Adrenal gland (tissue), 12 donors: ENCODE data around the gene LPIN1. TPM values are rescaled to one million over a fixed set of nuclear protein-coding genes. Genes with fewer than 3 reads are reported as not detected.

Experiments used
- DNase-seq, 7 donors: peaks; one replicate each; pipeline ENCODE4 v3.0.0-alpha.2; 2019 to 2020
- H3K27ac ChIP-seq, 5 donors: fragments of 200-600 bp; sonication (generic) in 4 of 5; 1 replicate in 3 of 5; 2 replicates in 2 of 5; pipeline versions ENCODE4 v1.5.1 to v1.8.0; 2016 to 2020; ENCODE audit warnings: mild to moderate bottlenecking in 1 of 5
- H3K27me3 ChIP-seq: fragments of 200-600 bp; 2 replicates; pipeline ENCODE4 v1.8.0; 2021
- H3K36me3 ChIP-seq, 2 donors: fragments of 200-600 bp; replicated peaks in 1 of 2; 1 replicate in 1 of 2; 2 replicates in 1 of 2; pipeline versions ENCODE4 v1.5.1 to v1.8.0; 2018 to 2022
- H3K4me1 ChIP-seq, 2 donors: fragments of 200-600 bp; replicated peaks in 1 of 2; 1 replicate in 1 of 2; 2 replicates in 1 of 2; pipeline versions ENCODE4 v1.5.1 to v1.8.0; 2018 to 2021
- H3K4me3 ChIP-seq, 4 donors: fragments of 200-600 bp; sonication (generic) in 3 of 4; one replicate each; pipeline ENCODE4 v1.5.1; 2016 to 2018
- H3K9me3 ChIP-seq, 3 donors: fragments of 200-600 bp; sonication (generic) in 1 of 3; replicated peaks in 1 of 3; 1 replicate in 2 of 3; 2 replicates in 1 of 3; pipeline versions ENCODE4 v1.5.1 to v1.8.0; 2016 to 2021
- POLR2A ChIP-seq, 2 donors: fragments of 450-650 bp; IDR thresholded peaks; one replicate each; pipeline ENCODE4 v1.6.1; 2017; ENCODE audit warnings: antibody characterized with exemption in 2 of 2, mild to moderate bottlenecking in 2 of 2, moderate library complexity in 1 of 2
- WGBS, 4 donors: extraction: QIAGEN DNeasy Blood & Tissue Kit in 2 of 4; methylation state at CpG; one replicate each; pipeline versions ENCODE4 v1.1.5 to v1.1.7; 2013 to 2017; 5-methylcytosine and 5-hydroxymethylcytosine counted together
- intact Hi-C, 2 donors: fragments of 100-400 bp; cut with DNase I; formaldehyde crosslinking; loops; one replicate each; pipeline versions ENCODE4 v1.14.1 to v1.15.0; 2022 to 2023
- polyA plus RNA-seq, 3 donors: library from polyadenylated mRNA; stranded (reverse); fragments of 200-250 nt in 2 of 3; fragments of 350-450 nt in 1 of 3; fragmentation: Illumina TruSeq in 1 of 3; extraction: RNeasy Lipid Tissue Mini Kit (QIAGEN cat#74804) in 1 of 3; gene quantifications; one replicate each; pipeline ENCODE4 v1.2.3, GENCODE V29; 2013 to 2014
- total RNA-seq, 9 donors: library from RNA; depleted of rRNA in 4 of 9; stranded (reverse); fragments of >200 nt in 4 of 9; fragments of 120-200 nt in 1 of 9; fragmentation: NEBNext Ultra II Directional in 1 of 9; extraction: Animal tissue kit (Norgen Biotek cat#: 25700) in 1 of 9; gene quantifications; one replicate each; pipeline versions ENCODE4 v1.1.0 to v1.2.4, GENCODE V29; 2013 to 2023
- TF ChIP-seq, protein P1 (sequence below), 6 experiments: fragments of 450-650 bp in 4 of 6; fragments of 200-600 bp in 2 of 6; sonication (generic) in 1 of 6; IDR thresholded peaks; 1 replicate in 5 of 6; 2 replicates in 1 of 6; pipeline versions ENCODE4 v1.5.1 to v1.8.0; 2016 to 2021; ENCODE audit warnings: antibody characterized with exemption in 6 of 6, mild to moderate bottlenecking in 2 of 6, moderate library complexity in 1 of 6
- donor health status: healthy with polysubstance abuse.
- donor health status: Bipolar disorder and iron deficiency.
- donor health status: DM: yes; HTN: yes; CAD: no.
- donor health status: DM: no; HTN: no; CAD: no.
- donor health status: DM: no; HTN: no; CAD: no.
- donor health status: DM: yes; HTN: yes; CAD: no.

The LPIN1 gene
- total and polyA plus RNA-seq, 12 donors: 17.0 to 58.5 (median 36.8) TPM

DNA sequence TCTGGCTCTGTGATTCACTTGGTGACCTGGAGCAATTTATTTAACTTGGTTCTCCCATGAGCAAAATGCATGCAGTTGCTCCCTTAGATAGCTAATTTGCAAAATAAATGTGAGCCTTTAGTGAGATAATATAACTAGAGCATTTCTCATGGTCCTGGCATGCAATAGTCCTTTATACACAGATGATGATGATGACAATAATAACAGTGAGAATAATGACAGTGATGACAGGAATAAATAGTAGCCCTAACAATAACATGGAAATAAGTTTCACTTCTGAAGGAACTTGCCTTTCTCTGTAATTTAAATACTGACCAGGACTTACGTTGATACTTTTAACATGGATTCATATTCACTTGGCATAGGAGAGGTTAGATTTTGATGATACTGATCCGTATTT is 49.2 kb downstream of the LPIN1 start:
- H3K4me1 ChIP-seq: no peaks in the 10 kb centered on the region
- H3K27me3 ChIP-seq: no peaks in the 10 kb centered on the region
- peaks cover 0 to 80% of the 10 kb centered on the region in 2 donors for H3K36me3 ChIP-seq
- no peak for DNase-seq
- no peak overlapping the region for H3K27ac ChIP-seq
- intact Hi-C loops: no loop called here
- TF ChIP-seq, protein P1, sequence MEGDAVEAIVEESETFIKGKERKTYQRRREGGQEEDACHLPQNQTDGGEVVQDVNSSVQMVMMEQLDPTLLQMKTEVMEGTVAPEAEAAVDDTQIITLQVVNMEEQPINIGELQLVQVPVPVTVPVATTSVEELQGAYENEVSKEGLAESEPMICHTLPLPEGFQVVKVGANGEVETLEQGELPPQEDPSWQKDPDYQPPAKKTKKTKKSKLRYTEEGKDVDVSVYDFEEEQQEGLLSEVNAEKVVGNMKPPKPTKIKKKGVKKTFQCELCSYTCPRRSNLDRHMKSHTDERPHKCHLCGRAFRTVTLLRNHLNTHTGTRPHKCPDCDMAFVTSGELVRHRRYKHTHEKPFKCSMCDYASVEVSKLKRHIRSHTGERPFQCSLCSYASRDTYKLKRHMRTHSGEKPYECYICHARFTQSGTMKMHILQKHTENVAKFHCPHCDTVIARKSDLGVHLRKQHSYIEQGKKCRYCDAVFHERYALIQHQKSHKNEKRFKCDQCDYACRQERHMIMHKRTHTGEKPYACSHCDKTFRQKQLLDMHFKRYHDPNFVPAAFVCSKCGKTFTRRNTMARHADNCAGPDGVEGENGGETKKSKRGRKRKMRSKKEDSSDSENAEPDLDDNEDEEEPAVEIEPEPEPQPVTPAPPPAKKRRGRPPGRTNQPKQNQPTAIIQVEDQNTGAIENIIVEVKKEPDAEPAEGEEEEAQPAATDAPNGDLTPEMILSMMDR (IDR thresholded peaks at IDR 0.05): no peak
- no peak for TF ChIP-seq POLR2A (IDR thresholded peaks at IDR 0.05)
- no peak overlapping the region for H3K4me3 ChIP-seq
- H3K9me3 ChIP-seq: no peaks in the 10 kb centered on the region
- 82 to 92% (median 90%) methylated on average over 2 of the region's 2 CpGs for WGBS, 4 donors

DNA sequence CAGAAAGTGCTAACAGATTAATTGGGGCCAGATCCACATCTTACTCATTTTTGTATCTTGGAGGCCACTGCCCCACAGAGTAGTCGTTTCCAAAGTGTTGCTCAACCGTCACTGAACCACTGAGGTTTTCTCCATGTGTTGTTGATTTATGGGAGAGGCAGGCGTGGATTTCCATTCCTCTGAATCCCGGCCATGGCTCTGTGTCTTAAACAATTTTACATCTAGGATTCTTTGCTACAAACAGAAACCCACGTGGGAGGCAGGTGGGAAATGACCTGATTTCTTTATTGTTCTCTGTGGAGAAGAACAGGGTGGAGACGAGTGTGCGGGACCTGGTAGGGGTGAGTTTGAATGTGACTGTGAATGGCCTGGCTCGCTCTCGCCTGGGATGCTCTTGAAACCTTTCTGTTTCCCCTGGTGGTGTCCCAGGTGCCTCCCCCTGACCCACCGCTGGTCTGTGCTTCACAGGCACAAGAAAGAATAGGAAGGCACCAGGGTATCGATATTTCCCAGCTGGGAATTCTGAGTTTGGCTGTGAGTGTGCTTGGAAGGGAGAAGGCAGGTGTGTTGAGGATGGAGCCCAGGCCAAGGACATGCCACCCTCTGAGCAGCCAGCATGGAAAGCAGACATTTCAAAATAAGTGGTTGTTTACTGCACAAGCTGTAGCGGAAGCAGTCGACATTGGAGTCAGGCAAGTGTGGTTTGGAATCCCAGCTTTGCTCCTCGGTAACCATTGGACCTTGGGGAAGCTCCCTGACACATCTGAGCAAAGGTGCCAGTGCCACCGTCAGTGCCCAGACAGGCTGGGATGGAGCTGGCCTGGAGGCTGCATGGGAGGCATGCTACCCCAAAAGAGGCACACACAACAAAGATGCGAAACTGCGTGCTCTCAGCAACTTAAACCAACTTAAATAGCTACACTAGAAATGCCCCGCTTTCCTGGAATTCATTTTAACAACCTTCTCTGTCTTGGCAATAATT is 50.0 kb downstream of the LPIN1 start:
- no peak for DNase-seq
- TF ChIP-seq POLR2A (IDR thresholded peaks at IDR 0.05): no peak
- TF ChIP-seq, protein P1 (IDR thresholded peaks at IDR 0.05): no peak
- WGBS, 4 donors: 83 to 89% (median 87%) methylated on average over 17 to 18 of the region's 18 CpGs
- Histone ChIP-seq H3K4me3 (no peak overlapping the region), H3K27ac (no peak overlapping the region), H3K4me1 (no peaks in the 10 kb centered on the region), H3K27me3 (no peaks in the 10 kb centered on the region), H3K9me3 (no peaks in the 10 kb centered on the region), H3K36me3 (peaks cover 0 to 73% of the 10 kb centered on the region in 2 donors)
- intact Hi-C loops: no loop called here

DNA sequence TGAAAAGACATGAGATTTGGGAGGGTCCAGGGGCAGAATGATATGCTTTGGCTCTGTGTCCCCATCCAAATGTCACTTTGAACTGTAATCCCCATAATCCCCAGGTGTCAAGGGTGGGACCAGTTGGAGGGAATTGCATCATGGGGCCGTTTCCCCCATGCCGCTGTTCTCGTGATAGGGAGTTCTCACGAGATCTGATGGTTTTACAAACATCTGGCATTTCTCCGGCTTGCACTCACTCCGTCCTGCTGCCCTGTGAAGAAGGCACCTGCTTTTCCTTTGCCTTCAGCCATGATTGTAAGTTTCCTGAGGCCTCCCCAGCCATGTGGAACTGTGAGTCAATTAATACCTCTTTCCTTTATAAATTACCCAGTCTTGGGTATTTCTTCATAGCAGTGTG is 51.4 kb downstream of the LPIN1 start:
- TF ChIP-seq, protein P1 (IDR thresholded peaks at IDR 0.05): no peak
- TF ChIP-seq POLR2A (IDR thresholded peaks at IDR 0.05): no peak
- H3K27me3 ChIP-seq: no peaks in the 10 kb centered on the region
- DNase-seq: peak in 1 of 7 donors; percentile 35
- 87 to 95% (median 91%) methylated on average over 6 of the region's 6 CpGs for WGBS, 4 donors
- no peak overlapping the region for H3K27ac ChIP-seq
- no peaks in the 10 kb centered on the region for H3K4me1 ChIP-seq
- peaks cover 0 to 64% of the 10 kb centered on the region in 2 donors for H3K36me3 ChIP-seq
- intact Hi-C loops: no loop called here
- H3K4me3 ChIP-seq: no peak overlapping the region
- no peaks in the 10 kb centered on the region for H3K9me3 ChIP-seq

DNA sequence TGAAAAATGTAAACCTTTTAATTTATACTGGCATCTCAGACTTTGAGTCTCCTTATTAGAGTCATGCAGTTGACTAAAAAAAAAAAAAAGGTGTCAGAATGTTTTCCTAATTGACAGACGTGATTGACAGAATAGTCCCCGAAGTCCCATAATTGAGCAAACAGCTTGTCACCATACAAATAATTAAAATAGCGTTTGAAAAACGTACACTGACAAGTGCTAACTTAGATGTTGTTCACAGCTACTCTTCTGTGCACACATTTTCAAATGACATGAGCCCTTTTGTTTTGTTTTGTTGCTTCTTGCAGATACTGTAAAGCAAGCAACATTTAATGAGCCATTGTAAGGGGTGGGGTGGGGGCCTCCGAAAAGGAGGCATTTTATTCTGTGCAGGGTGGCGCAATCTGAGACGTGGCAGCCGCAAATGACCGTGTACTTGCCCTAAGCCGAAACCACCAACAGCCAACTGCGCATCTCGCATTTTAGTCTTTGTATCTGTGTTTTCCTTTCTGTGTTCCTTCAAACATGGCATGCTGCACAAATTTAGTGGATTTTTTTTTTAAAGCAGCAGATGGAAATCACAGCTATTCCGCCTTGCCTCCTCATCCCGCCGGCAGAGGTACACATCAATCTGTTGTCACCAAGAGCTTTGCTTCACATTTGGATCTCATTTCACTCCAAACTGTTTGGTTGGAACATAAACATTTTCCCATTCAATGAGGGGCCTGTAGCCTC is 52.4 kb downstream of the LPIN1 start:
- Histone ChIP-seq H3K36me3 (peaks cover 0 to 64% of the 10 kb centered on the region in 2 donors), H3K27ac (no peak overlapping the region), H3K27me3 (no peaks in the 10 kb centered on the region), H3K9me3 (no peaks in the 10 kb centered on the region), H3K4me3 (no peak overlapping the region), H3K4me1 (no peaks in the 10 kb centered on the region)
- DNase-seq: peak in 1 of 7 donors; percentile 44
- TF ChIP-seq POLR2A (IDR thresholded peaks at IDR 0.05): no peak
- intact Hi-C loops: no loop called here
- WGBS, 4 donors: 86 to 95% (median 90%) methylated on average over 15 of the region's 15 CpGs
